ENCODE results near the gene ABHD16A. TPM values are rescaled to one million over a fixed set of nuclear protein-coding genes. Genes with fewer than 3 reads are reported as not detected.

Gene ABHD16A
- total RNA-seq, 2 donors from 2014 or later, result 48.9 TPM

GRCh38 chr6:31639043-31639442, 64.1 kb downstream of the ABHD16A start:
- ATAC-seq (replicated peaks in 1 of 2), result no peak
- Mint-ChIP-seq H3K9me3 (no peaks in the 10 kb centered on the region), H3K36me3 (ENCODE audit: insufficient read depth in 2 of 2) (peaks cover 4 to 14% of the 10 kb centered on the region in 2 donors), H3K27me3 (ENCODE audit: low read depth) (no peaks in the 10 kb centered on the region), H3K4me3 (peak overlapping the region in 1 of 2 donors; percentile 9), H3K27ac (peak overlapping the region; percentile 64), H3K4me1 (ENCODE audit: low read depth) (peaks cover 7% of the 10 kb centered on the region)
- DNase-seq, result no peak

Other genes starting within 250 kb of the ABHD16A start
- gene MICB, start 205.2 kb downstream of the ABHD16A start, total RNA-seq, result 10 to 100 TPM; 18.7 to 22.3 TPM
- gene MCCD1, start 174.4 kb downstream of the ABHD16A start, total RNA-seq, result not detected
- gene DDX39B, start 161.3 kb downstream of the ABHD16A start, total RNA-seq, result 100 to 1,000 TPM; 567 to 644 TPM
- 1 to 10 TPM; 4.1 to 5.6 TPM for gene ATP6V1G2, start 156.7 kb downstream of the ABHD16A start, total RNA-seq
- gene NFKBIL1, start 155.7 kb downstream of the ABHD16A start, total RNA-seq, result 10 to 100 TPM; 28.0 to 36.6 TPM
- 100 to 1,000 TPM in 1 of 2 donors, 10 to 100 TPM in 1; 77.2 to 110 TPM for gene LTA, start 131.0 kb downstream of the ABHD16A start, total RNA-seq
- 10 to 100 TPM; 30.7 to 57.8 TPM for gene TNF, start 127.8 kb downstream of the ABHD16A start, total RNA-seq
- gene LTB, start 120.9 kb downstream of the ABHD16A start, total RNA-seq, result 10 to 100 TPM; 43.4 to 61.8 TPM
- 10 to 100 TPM; 24.6 to 27.0 TPM for gene LST1, start 117.0 kb downstream of the ABHD16A start, total RNA-seq
- gene NCR3, start 110.3 kb downstream of the ABHD16A start, total RNA-seq, result 10 to 100 TPM; 15.0 to 24.7 TPM
- 10 to 100 TPM; 68.7 to 98.1 TPM for gene AIF1, start 88.1 kb downstream of the ABHD16A start, total RNA-seq
- gene PRRC2A, start 82.6 kb downstream of the ABHD16A start, total RNA-seq, result 100 to 1,000 TPM; 260 to 285 TPM
- 100 to 1,000 TPM; 265 to 272 TPM for gene BAG6, start 50.7 kb downstream of the ABHD16A start, total RNA-seq
- gene APOM, start 47.4 kb downstream of the ABHD16A start, total RNA-seq, result 1 to 10 TPM; 5.0 to 6.0 TPM
- 10 to 100 TPM; 21.1 to 22.5 TPM for gene C6orf47, start 42.5 kb downstream of the ABHD16A start, total RNA-seq
- gene GPANK1, start 38.3 kb downstream of the ABHD16A start, total RNA-seq, result 10 to 100 TPM; 30.3 to 37.7 TPM
- 100 to 1,000 TPM; 208 to 209 TPM for gene CSNK2B, start 37.2 kb downstream of the ABHD16A start, total RNA-seq
- gene LY6G5B, start 33.3 kb downstream of the ABHD16A start, total RNA-seq, result 10 to 100 TPM; 21.3 to 26.9 TPM
- gene LY6G5C, start 22.3 kb downstream of the ABHD16A start, total RNA-seq, result 1 to 10 TPM; 2.3 to 6.9 TPM
- not detected for gene LY6G6F, start 3.5 kb upstream of the ABHD16A start, total RNA-seq
- not detected for gene LY6G6D, start 12.0 kb upstream of the ABHD16A start, total RNA-seq
- under 1 TPM; 0.25 to 0.67 TPM for gene LY6G6C, start 18.4 kb upstream of the ABHD16A start, total RNA-seq
- gene MPIG6B, start 20.0 kb upstream of the ABHD16A start, total RNA-seq, result under 1 TPM in 1 of 2 donors, not detected in 1; 0.10 TPM
- gene DDAH2, start 26.0 kb upstream of the ABHD16A start, total RNA-seq, result 10 to 100 TPM; 19.0 to 19.6 TPM
- 100 to 1,000 TPM; 253 to 318 TPM for gene CLIC1, start 33.2 kb upstream of the ABHD16A start, total RNA-seq
- 10 to 100 TPM; 84.9 to 98.4 TPM for gene MSH5, start 36.7 kb upstream of the ABHD16A start, total RNA-seq
- gene SAPCD1, start 59.3 kb upstream of the ABHD16A start, total RNA-seq, result 10 to 100 TPM; 15.7 to 18.0 TPM
- 1 to 10 TPM; 3.3 to 3.4 TPM for gene VWA7, start 74.0 kb upstream of the ABHD16A start, total RNA-seq
- gene VARS1, start 92.4 kb upstream of the ABHD16A start, total RNA-seq, result 100 to 1,000 TPM in 1 of 2 donors, 10 to 100 TPM in 1; 91.3 to 101 TPM
- 100 to 1,000 TPM; 122 to 123 TPM for gene LSM2, start 103.6 kb upstream of the ABHD16A start, total RNA-seq
- gene HSPA1L, start 112.0 kb upstream of the ABHD16A start, total RNA-seq, result 1 to 10 TPM; 2.9 to 3.1 TPM
- gene HSPA1A, start 112.2 kb upstream of the ABHD16A start, total RNA-seq, result 10 to 100 TPM; 16.5 to 37.6 TPM
- 10 to 100 TPM; 31.6 to 44.9 TPM for gene HSPA1B, start 124.4 kb upstream of the ABHD16A start, total RNA-seq
- gene NEU1, start 159.5 kb upstream of the ABHD16A start, total RNA-seq, result 10 to 100 TPM; 24.0 to 27.1 TPM
- gene SLC44A4, start 175.7 kb upstream of the ABHD16A start, total RNA-seq, result under 1 TPM; 0.22 to 0.23 TPM
- 10 to 100 TPM; 49.2 to 64.7 TPM for gene EHMT2, start 194.4 kb upstream of the ABHD16A start, total RNA-seq
- gene ZBTB12, start 198.8 kb upstream of the ABHD16A start, total RNA-seq, result 1 to 10 TPM in 1 of 2 donors, under 1 TPM in 1; 0.88 to 1.9 TPM
- 1 to 10 TPM; 3.4 to 5.1 TPM for gene C2, start 224.4 kb upstream of the ABHD16A start, total RNA-seq
- 1 to 10 TPM; 1.1 to 3.5 TPM for gene CFB, start 242.8 kb upstream of the ABHD16A start, total RNA-seq